ENCODE results near the gene TRAF4. TPM values are rescaled to one million over a fixed set of nuclear protein-coding genes. Genes with fewer than 3 reads are reported as not detected.

The TRAF4 gene
- total and polyA plus RNA-seq, 9 of the 15 experiments (the other 6 are each of a cell fraction or from before 2014, with no cell fraction given): 2.4 to 147 (median 72.4) TPM

DNA sequence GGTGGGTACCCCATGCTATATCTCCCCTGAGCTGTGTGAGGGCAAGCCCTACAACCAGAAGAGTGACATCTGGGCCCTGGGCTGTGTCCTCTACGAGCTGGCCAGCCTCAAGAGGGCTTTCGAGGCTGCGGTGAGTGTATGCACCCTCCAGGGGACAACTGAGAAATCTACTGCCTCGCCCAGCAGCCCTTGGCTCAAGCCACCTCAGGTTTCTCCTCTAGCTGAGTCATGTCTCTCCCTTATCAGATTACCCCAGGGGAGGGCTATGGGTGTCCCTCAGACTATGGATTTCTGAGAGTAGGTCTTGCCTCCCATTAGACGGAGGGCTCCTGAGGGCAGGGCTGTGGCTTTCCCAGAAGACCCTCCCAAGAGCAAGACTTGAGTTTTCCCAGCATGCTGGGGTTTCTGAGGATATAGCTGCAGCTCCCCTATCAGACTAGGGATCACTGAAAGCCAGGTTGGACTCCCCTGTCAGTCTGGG is 8.5 kb upstream of the TRAF4 start (continued):
- TF ChIP-seq GABPB1 (CRISPR knock-in tag; IDR thresholded peaks at IDR 0.05) (no peak), CEBPG (CRISPR knock-in tag; IDR thresholded peaks at IDR 0.05) (no peak), CEBPG (tag; conservative IDR thresholded peaks at IDR 0.05 in 1 of 2, IDR thresholded peaks at IDR 0.05 in 1 of 2) (no peak), RNF219 (CRISPR knock-in tag; IDR thresholded peaks at IDR 0.05) (no peak), CEBPZ (IDR thresholded peaks at IDR 0.05; ENCODE audit: borderline replicate concordance, low read depth, low read length) (no peak), SMARCA5 (IDR thresholded peaks at IDR 0.05) (no peak), CBFA2T3 (IDR thresholded peaks at IDR 0.05) (peak; percentile 17; the same call in 1 of the 2 replicates), NFXL1 (CRISPR knock-in tag; IDR thresholded peaks at IDR 0.05) (no peak), CBFB (CRISPR knock-in tag; IDR thresholded peaks at IDR 0.05) (0 out of 2 replicates have a peak, but pooled peaks have one; percentile 50), BDP1 (IDR thresholded peaks at IDR 0.05; ENCODE audit: insufficient read depth, insufficient read length) (no peak), GATAD2A (IDR thresholded peaks at IDR 0.05) (0 out of 2 replicates have a peak, but pooled peaks have one; percentile 73), SNRNP70 (optimal IDR thresholded peaks at IDR 0.05; ENCODE audit: low read depth, low read length) (no peak), NBN (IDR thresholded peaks at IDR 0.05; ENCODE audit: low read depth) (peak; percentile 73; the same call in 1 of the 2 replicates), FOXJ3 (CRISPR knock-in tag; IDR thresholded peaks at IDR 0.05) (no peak), ZNF551 (CRISPR knock-in tag; IDR thresholded peaks at IDR 0.05) (no peak), ZNF436 (CRISPR knock-in tag; IDR thresholded peaks at IDR 0.05) (no peak), ZBTB17 (CRISPR knock-in tag; IDR thresholded peaks at IDR 0.05) (0 out of 2 replicates have a peak, but pooled peaks have one; percentile 34), ZNF3 (CRISPR knock-in tag; IDR thresholded peaks at IDR 0.05) (no peak)
- TF ChIP-seq, protein P1, sequence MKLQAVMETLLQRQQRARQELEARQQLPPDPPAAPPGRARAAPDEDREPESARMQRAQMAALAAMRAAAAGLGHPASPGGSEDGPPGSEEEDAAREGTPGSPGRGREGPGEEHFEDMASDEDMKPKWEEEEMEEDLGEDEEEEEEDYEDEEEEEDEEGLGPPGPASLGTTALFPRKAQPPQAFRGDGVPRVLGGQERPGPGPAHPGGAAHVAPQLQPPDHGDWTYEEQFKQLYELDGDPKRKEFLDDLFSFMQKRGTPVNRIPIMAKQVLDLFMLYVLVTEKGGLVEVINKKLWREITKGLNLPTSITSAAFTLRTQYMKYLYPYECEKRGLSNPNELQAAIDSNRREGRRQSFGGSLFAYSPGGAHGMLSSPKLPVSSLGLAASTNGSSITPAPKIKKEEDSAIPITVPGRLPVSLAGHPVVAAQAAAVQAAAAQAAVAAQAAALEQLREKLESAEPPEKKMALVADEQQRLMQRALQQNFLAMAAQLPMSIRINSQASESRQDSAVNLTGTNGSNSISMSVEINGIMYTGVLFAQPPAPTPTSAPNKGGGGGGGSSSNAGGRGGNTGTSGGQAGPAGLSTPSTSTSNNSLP (IDR thresholded peaks at IDR 0.05; ENCODE audit: borderline replicate concordance, low read depth, low read length): no peak
- TF ChIP-seq, protein P2, sequence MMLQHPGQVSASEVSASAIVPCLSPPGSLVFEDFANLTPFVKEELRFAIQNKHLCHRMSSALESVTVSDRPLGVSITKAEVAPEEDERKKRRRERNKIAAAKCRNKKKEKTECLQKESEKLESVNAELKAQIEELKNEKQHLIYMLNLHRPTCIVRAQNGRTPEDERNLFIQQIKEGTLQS (IDR thresholded peaks at IDR 0.05): peak; percentile 90
- TF ChIP-seq, protein P2 (CRISPR knock-in tag; conservative IDR thresholded peaks at IDR 0.05): peak; percentile 80

Measured in K562 (cell line).